IMR-90 (cell line): ENCODE data around the gene APCDD1. TPM values are rescaled to one million over a fixed set of nuclear protein-coding genes. Genes with fewer than 3 reads are reported as not detected.

Experiments
- ATAC-seq: fragments of 200-7000 bp; cut with Tn5 transposase; 2 replicates; pipeline ENCODE4 v1.9.1; 2020; ENCODE audit warnings: low read depth, mild to moderate bottlenecking, moderate library complexity
- BruUV-seq: library from RNA; stranded (reverse); fragments of 400-500 nt; replicated peaks from 2 replicates; lab custom pipeline; 2021; lab: Mats Ljungman, UMichigan
- CTCF ChIA-PET: fragments of 300-600 bp; formaldehyde crosslinking; extraction: SDS; loops from one replicate; lab custom pipeline; 2021; ENCODE audit warnings: antibody characterized with exemption; lab: Yijun Ruan, JAX
- POLR2A ChIA-PET: fragments of 300-600 bp; sonication (Branson Sonifier 250); formaldehyde crosslinking; loops from one replicate; lab custom pipeline; 2022; ENCODE audit warnings: antibody characterized with exemption; ENCODE audit not compliant: unreplicated experiment; lab: Charles Lee
- DNase-seq: peaks from one replicate; pipeline ENCODE4 v3.0.0; 2013
- H2AFZ ChIP-seq: replicated peaks from 2 replicates; pipeline ENCODE3; 2013; ENCODE audit warnings: low read length, mild to moderate bottlenecking; ENCODE audit not compliant: poor library complexity
- H2AK5ac ChIP-seq: 2 replicates; pipeline ENCODE4 v1.6.1; 2013; ENCODE audit warnings: low read depth, low read length, inconsistent platforms
- H2AK9ac ChIP-seq: replicated peaks from 2 replicates; pipeline ENCODE3; 2013; ENCODE audit warnings: mild to moderate bottlenecking, low read depth, low read length, moderate library complexity; ENCODE audit not compliant: poor library complexity
- H2BK120ac ChIP-seq: 2 replicates; pipeline ENCODE4 v1.6.1; 2013; ENCODE audit warnings: low read depth, low read length, inconsistent platforms
- H2BK15ac ChIP-seq: 3 replicates; pipeline ENCODE4 v1.6.1; 2013; ENCODE audit warnings: low read depth, low read length, inconsistent platforms
- H2BK20ac ChIP-seq: 2 replicates; pipeline ENCODE4 v1.6.1; 2013; ENCODE audit warnings: low read depth, mild to moderate bottlenecking, inconsistent platforms, low read length, moderate library complexity
- H2BK5ac ChIP-seq: 2 replicates; pipeline ENCODE4 v1.6.1; 2013; ENCODE audit warnings: mild to moderate bottlenecking, low read depth, low read length, inconsistent platforms; ENCODE audit not compliant: poor library complexity, severe bottlenecking
- H3K14ac ChIP-seq: replicated peaks from 2 replicates; pipeline ENCODE4 v1.6.1; 2013; ENCODE audit warnings: low read depth, low read length, inconsistent platforms
- H3K18ac ChIP-seq: 2 replicates; pipeline ENCODE4 v1.6.1; 2013; ENCODE audit warnings: low read depth, low read length, control low read depth
- H3K23ac ChIP-seq: 2 replicates; pipeline ENCODE4 v1.6.1; 2013; ENCODE audit warnings: low read depth, low read length, inconsistent platforms
- H3K27ac ChIP-seq: 2 replicates; pipeline ENCODE4 v1.5.1; 2013; ENCODE audit warnings: mild to moderate bottlenecking, control low read depth, low read length; ENCODE audit not compliant: insufficient read depth
- H3K27me3 ChIP-seq: 2 replicates; pipeline ENCODE4 v1.6.1; 2013; ENCODE audit warnings: low read length; ENCODE audit not compliant: control insufficient read depth, insufficient read depth
- H3K36me3 ChIP-seq: 2 replicates; pipeline ENCODE4 v1.6.1; 2013; ENCODE audit warnings: low read length, mixed read lengths; ENCODE audit not compliant: control insufficient read depth, insufficient read depth
- H3K4ac ChIP-seq: 2 replicates; pipeline ENCODE4 v1.6.1; 2013; ENCODE audit warnings: low read depth, low read length, inconsistent platforms
- H3K4me1 ChIP-seq: 2 replicates; pipeline ENCODE4 v1.6.1; 2013; ENCODE audit warnings: low read length, mixed read lengths; ENCODE audit not compliant: control insufficient read depth, insufficient read depth
- H3K4me2 ChIP-seq: 2 replicates; pipeline ENCODE4 v1.6.1; 2013; ENCODE audit warnings: low read depth, mild to moderate bottlenecking, control low read depth, low read length, moderate library complexity
- H3K4me3 ChIP-seq: 2 replicates; pipeline ENCODE4 v1.5.1; 2013; ENCODE audit warnings: low read depth, mild to moderate bottlenecking, control low read depth, low read length, moderate library complexity; ENCODE audit not compliant: insufficient read depth
- H3K56ac ChIP-seq: 2 replicates; pipeline ENCODE4 v1.6.1; 2013; ENCODE audit warnings: low read length, inconsistent platforms; ENCODE audit not compliant: insufficient read depth; ENCODE audit errors: extremely low read depth
- H3K79me1 ChIP-seq, 2 experiments: 2 replicates each; pipeline ENCODE4 v1.6.1; 2013; ENCODE audit warnings: low read length in 2 of 2, inconsistent platforms in 1 of 2, low read depth in 1 of 2
- H3K9ac ChIP-seq: 2 replicates; pipeline ENCODE4 v1.6.1; 2013; ENCODE audit warnings: low read depth, low read length, control low read depth
- H3K9me1 ChIP-seq: 2 replicates; pipeline ENCODE4 v1.6.1; 2013; ENCODE audit warnings: low read length, inconsistent platforms; ENCODE audit not compliant: insufficient read depth
- H3K9me3 ChIP-seq: 2 replicates; pipeline ENCODE4 v1.6.1; 2013; ENCODE audit warnings: low read length; ENCODE audit not compliant: control insufficient read depth, insufficient read depth
- H4K20me1 ChIP-seq: 2 replicates; pipeline ENCODE4 v1.6.1; 2013; ENCODE audit warnings: low read length, inconsistent platforms; ENCODE audit not compliant: insufficient read depth
- H4K5ac ChIP-seq: 2 replicates; pipeline ENCODE4 v1.6.1; 2013; ENCODE audit warnings: mild to moderate bottlenecking, low read depth, low read length, control low read depth
- H4K8ac ChIP-seq, 2 experiments: 2 replicates each; pipeline ENCODE4 v1.6.1; 2013; ENCODE audit warnings: low read depth in 2 of 2, low read length in 2 of 2, control low read depth in 1 of 2, inconsistent platforms in 1 of 2
- H4K91ac ChIP-seq: 2 replicates; pipeline ENCODE4 v1.6.1; 2013; ENCODE audit warnings: low read depth, low read length, inconsistent platforms; ENCODE audit not compliant: insufficient read depth
- BHLHE40 ChIP-seq: fragments of 150-350 bp; IDR thresholded peaks from 2 replicates; pipeline ENCODE4 v1.6.1; 2016; ENCODE audit warnings: mild to moderate bottlenecking, low read depth, low read length
- CEBPB ChIP-seq: IDR thresholded peaks from 2 replicates; pipeline ENCODE4 v1.6.1; 2012; ENCODE audit warnings: low read depth, low read length, improper control_type of control experiment
- CHD1 ChIP-seq: IDR thresholded peaks from 2 replicates; pipeline ENCODE4 v1.6.1; 2012; ENCODE audit warnings: low read depth, low read length, improper control_type of control experiment
- MXI1 ChIP-seq: IDR thresholded peaks from 2 replicates; pipeline ENCODE4 v1.6.1; 2012; ENCODE audit warnings: low read depth, mild to moderate bottlenecking, low read length, moderate library complexity, borderline replicate concordance
- NFE2L2 ChIP-seq: fragments of 150-350 bp; IDR thresholded peaks from 2 replicates; pipeline ENCODE4 v1.6.1; 2016; ENCODE audit warnings: low read depth, mild to moderate bottlenecking, low read length
- POLR2A ChIP-seq: IDR thresholded peaks from 2 replicates; pipeline ENCODE4 v1.6.1; 2012; ENCODE audit warnings: mild to moderate bottlenecking, low read depth, low read length
- RCOR1 ChIP-seq: IDR thresholded peaks from 2 replicates; pipeline ENCODE4 v1.6.1; 2012; ENCODE audit warnings: mild to moderate bottlenecking, low read length, improper control_type of control experiment; ENCODE audit not compliant: insufficient replicate concordance
- SMC3 ChIP-seq: fragments of 150-350 bp; IDR thresholded peaks from 2 replicates; pipeline ENCODE4 v1.6.1; 2016; ENCODE audit warnings: low read depth, mild to moderate bottlenecking, antibody characterized with exemption, low read length, moderate library complexity
- WGBS, 2 experiments: methylation state at CpG; one replicate each; pipeline versions ENCODE4 v1.1.5 to v1.1.7; 2013; ENCODE audit warnings: missing lambda C conversion rate in 2 of 2; ENCODE audit not compliant: insufficient read length in 1 of 2; ENCODE audit errors: extremely low coverage in 2 of 2; 5-methylcytosine and 5-hydroxymethylcytosine counted together
- dilution Hi-C: fragments of 300-500 bp; cut with HindIII; formaldehyde crosslinking; loops from one replicate; pipeline ENCODE4 v1.14.3; 2018; ENCODE audit warnings: low sequenced_read_pairs; ENCODE audit not compliant: unreplicated experiment
- in situ Hi-C: fragments of 300-500 bp; cut with MboI; formaldehyde crosslinking; loops from 3 replicates; pipeline ENCODE4 v1.14.3; 2019; ENCODE audit warnings: low sequenced_read_pairs, inconsistent platforms, mixed read lengths
- intact Hi-C: fragments of 100-400 bp; cut with micrococcal nuclease; formaldehyde crosslinking; loops from 2 replicates; pipeline ENCODE4 v1.10.0; 2022
- polyA plus RNA-seq, 3 experiments: library from polyadenylated mRNA; depleted of rRNA; stranded (reverse); fragments of >200 nt; gene quantifications; 2 replicates each; pipeline ENCODE4 v1.2.3, GENCODE V29; 2012; ENCODE audit warnings: low replicate concordance in 1 of 3
- total RNA-seq: library from RNA; depleted of rRNA; stranded (reverse); fragments of >200 nt; gene quantifications from 2 replicates; pipeline ENCODE4 v1.2.3, GENCODE V29; 2012
- TF ChIP-seq, protein P1 (sequence below): conservative IDR thresholded peaks from 2 replicates; pipeline ENCODE4 v1.5.1; 2012; ENCODE audit warnings: mild to moderate bottlenecking, low read depth, low read length, improper control_type of control experiment

Gene APCDD1
- total and polyA plus RNA-seq, 2 of the 4 experiments (the other 2 are of a cell fraction) = 1.1 to 2.2 TPM

DNA sequence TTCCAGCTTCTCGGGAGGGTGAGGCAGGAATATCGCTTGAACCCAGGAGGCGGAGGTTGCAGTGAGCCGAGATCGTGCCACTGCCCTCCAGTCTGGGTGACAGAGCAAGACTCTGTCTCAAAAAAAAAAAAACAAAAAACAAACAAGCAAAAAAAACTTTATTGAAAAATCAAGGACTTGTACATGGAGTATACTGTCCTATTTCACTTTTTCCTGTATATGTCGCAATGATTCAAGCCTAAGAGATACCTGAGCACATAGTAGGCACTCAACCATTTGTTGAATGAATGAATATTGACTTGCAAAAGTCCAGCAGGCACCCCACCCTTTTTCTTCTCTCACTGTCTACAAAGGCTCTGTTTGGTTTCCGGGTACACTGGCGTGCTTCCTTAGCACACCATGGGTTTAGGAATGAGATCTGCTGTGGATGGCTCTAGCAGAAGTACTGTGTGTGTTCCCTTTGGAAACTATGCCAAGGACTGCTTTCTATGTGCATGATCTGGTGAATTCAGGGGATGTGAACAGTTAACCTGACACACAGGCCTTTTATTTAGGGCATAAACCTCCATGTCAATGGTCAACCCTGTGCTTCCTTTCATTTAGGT, 6.1 kb downstream of the APCDD1 start:
- H2AK9ac ChIP-seq = no peak overlapping the region
- no peak overlapping the region for H3K9ac ChIP-seq
- H3K9me1 ChIP-seq = 0 out of 2 replicates have a peak, but pooled peaks cover 4% of the 10 kb centered on the region
- no peak overlapping the region for H3K27ac ChIP-seq
- H4K20me1 ChIP-seq = no peaks in the 10 kb centered on the region
- H3K4me2 ChIP-seq = no peak overlapping the region
- no peak overlapping the region for H3K14ac ChIP-seq
- no peak overlapping the region for H2BK5ac ChIP-seq
- no peaks in the 10 kb centered on the region for H3K36me3 ChIP-seq
- intact Hi-C loops (no loop called here), dilution Hi-C loops (no loop called here), in situ Hi-C loops (no loop called here)
- H4K5ac ChIP-seq = no peak overlapping the region
- H2AK5ac ChIP-seq = no peak overlapping the region
- no peak for ATAC-seq
- WGBS, 2 experiments = no CpG with 5 or more reads among the region's 8 CpGs
- H3K9me3 ChIP-seq = no peaks in the 10 kb centered on the region
- H2AFZ ChIP-seq = no peak overlapping the region
- H3K23ac ChIP-seq = no peak overlapping the region
- H3K79me1 ChIP-seq = peaks cover 0 to 5% of the 10 kb centered on the region in 2 experiments; a peak in 1 of 4 replicates
- ChIA-PET POLR2A (no interaction called here), CTCF (no interaction called here)
- no peak for DNase-seq
- no TSS peak for BruUV-seq
- H3K18ac ChIP-seq = no peak overlapping the region
- H4K8ac ChIP-seq = no peak overlapping the region
- H2BK15ac ChIP-seq = no peak overlapping the region
- H3K4me1 ChIP-seq = no peaks in the 10 kb centered on the region
- no peak overlapping the region for H3K56ac ChIP-seq
- H2BK20ac ChIP-seq = no peak overlapping the region
- H4K91ac ChIP-seq = no peak overlapping the region
- H3K27me3 ChIP-seq = peaks cover 27% of the 10 kb centered on the region
- no peak overlapping the region for H2BK120ac ChIP-seq
- no peak overlapping the region for H3K4me3 ChIP-seq
- no peak for TF ChIP-seq POLR2A
- peak; percentile 66 for TF ChIP-seq CEBPB
- TF ChIP-seq, protein P1, sequence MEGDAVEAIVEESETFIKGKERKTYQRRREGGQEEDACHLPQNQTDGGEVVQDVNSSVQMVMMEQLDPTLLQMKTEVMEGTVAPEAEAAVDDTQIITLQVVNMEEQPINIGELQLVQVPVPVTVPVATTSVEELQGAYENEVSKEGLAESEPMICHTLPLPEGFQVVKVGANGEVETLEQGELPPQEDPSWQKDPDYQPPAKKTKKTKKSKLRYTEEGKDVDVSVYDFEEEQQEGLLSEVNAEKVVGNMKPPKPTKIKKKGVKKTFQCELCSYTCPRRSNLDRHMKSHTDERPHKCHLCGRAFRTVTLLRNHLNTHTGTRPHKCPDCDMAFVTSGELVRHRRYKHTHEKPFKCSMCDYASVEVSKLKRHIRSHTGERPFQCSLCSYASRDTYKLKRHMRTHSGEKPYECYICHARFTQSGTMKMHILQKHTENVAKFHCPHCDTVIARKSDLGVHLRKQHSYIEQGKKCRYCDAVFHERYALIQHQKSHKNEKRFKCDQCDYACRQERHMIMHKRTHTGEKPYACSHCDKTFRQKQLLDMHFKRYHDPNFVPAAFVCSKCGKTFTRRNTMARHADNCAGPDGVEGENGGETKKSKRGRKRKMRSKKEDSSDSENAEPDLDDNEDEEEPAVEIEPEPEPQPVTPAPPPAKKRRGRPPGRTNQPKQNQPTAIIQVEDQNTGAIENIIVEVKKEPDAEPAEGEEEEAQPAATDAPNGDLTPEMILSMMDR = no peak
- TF ChIP-seq CHD1 = no peak
- no peak for TF ChIP-seq BHLHE40
- TF ChIP-seq RCOR1 = no peak
- TF ChIP-seq SMC3 = no peak
- no peak for TF ChIP-seq MXI1
- TF ChIP-seq NFE2L2 = no peak
- no peak overlapping the region for H3K4ac ChIP-seq
